HG02623 (cell line): Measurements from ENCODE around the gene KASH5.
"Not testable (repeated sequence)": the region's sequence is repeated elsewhere in the genome, so short reads cannot be mapped to it uniquely, and the experiment has no call there.

Source experiments
- ATAC-seq: cut with Tn5 transposase; IDR thresholded peaks from one replicate; pipeline ENCODE4 v1.9.1; 2021; ENCODE audit warnings: moderate library complexity; ENCODE audit not compliant: unreplicated experiment

KASH5 gene

DNA sequence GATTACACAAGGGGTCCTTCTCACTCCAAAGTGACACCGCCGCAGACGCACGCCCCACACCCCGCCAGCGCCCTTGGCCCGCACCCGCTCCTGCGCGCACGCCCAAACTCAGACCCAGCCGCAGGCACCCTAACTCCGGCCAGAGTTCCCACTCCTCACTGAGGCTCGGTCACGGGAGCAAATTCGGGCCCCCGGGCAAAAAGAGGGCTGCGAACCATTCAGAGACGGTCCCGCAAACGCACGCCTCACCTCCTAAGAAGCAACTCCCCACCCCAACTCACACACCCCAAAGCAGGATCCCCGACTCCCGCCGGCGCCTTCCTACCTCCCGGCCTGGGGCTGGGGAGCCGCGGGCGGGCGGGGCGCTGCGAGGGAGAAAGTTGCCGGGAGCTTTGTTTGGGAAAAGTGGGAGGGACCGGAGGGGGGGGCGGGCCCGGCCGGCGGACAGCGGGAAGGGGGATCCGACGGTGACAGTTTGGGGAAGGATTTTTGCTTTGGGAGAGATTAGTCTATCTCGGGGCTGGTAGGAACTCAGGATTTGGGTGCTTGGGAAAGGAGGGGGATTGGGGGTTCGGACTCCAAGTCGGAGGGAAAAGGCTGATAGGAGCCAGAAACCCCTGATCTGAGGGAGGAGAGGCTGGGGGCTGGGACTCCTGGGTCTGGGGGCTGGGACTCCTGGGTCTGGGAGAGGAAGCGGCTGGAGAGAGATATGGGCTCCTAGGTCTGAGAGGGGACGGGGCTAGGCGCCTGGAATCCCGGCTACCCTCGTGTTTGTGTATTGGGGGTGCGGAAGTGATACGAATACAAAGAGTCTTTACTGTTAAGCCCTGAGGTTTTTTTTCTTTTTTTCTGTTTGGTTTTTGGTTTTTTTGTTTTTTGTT lies 25.8 kb upstream of the KASH5 start, which contains the start of gene TEAD2:
TSS of gene TEAD2 (minus strand) at position 369 of the 881 bp plus-strand sequence. CDS start 2,341 bp downstream, outside the sequence.
- ATAC-seq, result no peak

DNA sequence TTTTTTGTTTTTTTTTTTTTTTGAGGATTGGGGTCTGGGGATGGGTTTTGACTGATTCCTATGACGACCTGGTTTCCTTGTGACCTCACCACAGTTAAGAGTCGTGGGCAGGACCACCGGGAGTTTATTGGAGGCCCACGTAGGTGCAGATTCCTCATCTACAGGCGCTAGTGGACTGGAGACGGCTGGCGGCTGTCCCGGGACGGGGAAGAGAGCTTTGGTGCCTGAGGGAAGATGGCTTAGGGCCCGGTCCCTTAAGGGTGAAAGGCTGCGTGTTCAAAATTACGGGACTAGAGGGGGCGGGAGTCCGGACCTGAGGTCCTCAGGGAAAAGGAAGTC lies 25.2 kb upstream of the KASH5 start:
- ATAC-seq, result no peak

DNA sequence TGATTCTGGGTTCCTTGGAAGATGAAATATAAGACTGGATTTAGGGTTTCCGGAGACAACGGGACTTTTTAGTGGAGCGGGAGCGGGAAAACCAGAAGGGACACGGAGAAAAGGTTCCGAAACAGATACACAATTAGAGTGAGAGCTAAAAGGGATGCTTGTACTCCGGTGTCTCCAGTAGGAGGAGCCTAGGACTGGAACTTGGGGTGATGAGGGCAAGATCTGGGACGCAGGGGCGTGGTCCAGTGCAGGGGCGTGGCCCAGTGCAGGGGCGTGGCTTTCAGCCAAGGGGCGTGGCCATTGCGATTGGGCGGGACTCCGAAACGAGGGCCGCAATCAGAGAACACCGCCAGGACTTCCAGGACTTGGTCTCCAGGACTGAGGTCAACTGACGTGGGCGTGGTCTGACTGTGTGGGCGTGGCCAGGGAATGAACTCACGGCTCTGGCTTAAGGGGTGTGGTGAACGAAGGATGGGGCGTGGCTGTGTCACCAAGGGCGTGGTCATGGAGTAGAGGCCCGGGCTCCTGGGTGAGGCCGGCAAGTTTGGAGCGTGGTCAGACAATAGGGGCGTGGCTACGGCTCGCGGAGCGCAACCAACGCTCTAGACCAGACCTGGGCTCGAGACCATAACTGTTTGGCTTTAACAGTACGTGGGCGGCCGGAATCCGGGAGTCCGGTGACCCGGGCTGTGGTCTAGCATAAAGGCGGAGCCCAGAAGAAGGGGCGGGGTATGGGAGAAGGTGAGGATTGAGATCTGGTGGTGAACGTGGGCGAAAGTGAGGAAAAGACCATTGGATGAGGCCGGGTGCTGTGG lies 24.6 kb upstream of the KASH5 start, which contains the start of gene DKKL1:
TSS of gene DKKL1 (plus strand) at position 610 of the 815 bp plus-strand sequence. CDS start at position 732, 122 bp downstream.
- ATAC-seq, result no peak

DNA sequence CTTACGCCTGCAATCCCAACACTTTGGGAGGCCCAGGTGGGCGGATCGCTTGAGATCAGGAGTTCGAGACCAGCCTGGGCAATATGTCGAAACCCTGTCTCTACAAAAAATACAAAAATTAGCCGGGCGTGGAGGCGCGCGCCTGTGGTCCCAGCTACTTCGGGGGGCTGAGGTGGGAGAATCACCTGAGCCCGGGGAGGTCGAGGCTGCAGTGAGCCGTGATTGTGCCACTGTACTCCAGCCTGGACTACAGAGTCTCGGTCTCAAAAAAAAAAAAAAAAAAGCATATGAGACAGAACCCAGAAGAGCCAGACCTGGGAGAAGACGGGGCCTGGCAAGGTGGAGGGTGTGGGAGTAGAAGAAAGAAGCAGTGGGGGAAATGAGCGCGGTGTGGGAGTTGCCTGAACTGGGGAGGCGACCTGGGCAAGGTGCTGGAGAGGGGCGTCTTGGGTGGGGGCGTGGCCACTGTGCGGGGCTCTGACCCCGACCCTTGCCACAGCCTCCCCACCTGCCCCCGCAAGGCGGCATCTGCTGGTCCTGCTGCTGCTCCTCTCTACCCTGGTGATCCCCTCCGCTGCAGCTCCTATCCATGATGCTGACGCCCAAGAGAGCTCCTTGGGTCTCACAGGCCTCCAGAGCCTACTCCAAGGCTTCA lies 23.8 kb upstream of the KASH5 start:
- ATAC-seq, result no peak

DNA sequence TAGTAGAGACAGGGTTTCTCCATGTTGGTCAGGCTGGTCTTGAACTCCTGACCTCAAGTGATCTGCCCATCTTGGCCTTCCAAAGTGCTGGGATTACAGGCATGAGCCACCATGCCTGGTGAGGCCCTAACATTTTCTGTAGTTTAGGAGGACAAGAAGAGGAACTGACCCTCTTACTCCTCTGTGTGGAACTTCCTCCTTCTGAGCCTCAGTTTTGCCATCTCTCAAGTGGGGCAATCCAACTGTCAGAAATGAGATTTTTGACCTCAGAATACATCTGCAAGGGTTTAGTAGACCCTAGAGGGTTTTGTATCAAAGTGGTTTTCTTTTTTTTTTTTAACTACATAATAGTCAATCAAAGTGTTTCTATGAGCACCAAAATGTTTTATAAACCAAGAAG lies 21.9 kb upstream of the KASH5 start:
- no peak for ATAC-seq

DNA sequence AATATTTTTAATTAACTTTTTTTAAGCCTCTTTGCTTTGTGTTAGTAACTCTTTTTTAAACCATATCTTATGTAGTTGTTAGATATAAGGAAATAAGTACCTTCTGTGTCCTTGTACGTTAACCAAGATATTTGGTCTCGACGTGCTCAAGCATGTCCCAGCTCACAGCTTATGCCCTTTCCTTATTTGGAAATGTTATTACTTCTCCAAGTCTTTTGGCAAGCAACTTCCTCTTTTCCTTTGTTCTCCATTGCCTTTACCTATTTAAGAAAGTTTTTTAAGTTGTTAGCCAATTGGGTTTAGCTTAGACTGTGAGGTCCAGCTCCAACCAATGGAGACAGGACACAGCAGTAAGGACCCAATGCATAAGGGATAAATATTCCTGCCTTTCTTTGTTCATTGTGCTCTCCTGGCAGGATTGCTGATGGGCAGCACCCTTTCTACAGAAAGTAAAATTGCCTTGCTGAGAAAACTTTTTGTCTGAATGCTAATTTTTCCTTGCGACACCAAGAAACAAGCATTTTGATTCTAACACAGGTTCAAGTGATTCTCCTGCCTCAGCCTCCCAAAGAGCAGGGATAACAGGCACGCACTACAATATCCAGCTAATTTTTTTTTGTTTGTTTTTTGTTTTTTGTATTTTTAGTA lies 19.2 kb upstream of the KASH5 start:
- ATAC-seq, result no peak

DNA sequence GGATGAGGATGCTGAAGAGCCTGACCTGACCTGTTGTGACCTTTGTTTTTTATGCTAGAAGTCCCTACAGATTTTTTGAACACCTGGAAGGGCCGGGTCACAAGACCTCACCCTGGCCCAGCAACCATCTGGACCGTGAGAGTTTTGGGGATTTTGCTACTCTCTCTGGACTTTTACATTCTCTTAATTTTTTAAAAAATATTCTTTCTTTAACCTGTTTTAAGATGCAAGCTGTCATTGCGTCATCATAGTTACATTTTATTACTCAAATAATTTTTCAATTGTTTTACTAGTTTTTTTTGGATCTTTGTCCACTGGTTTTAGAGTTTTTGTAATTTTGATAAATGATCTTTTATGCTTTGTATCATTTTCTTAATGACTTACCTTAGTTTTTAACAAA lies 16.9 kb upstream of the KASH5 start:
- no peak for ATAC-seq

DNA sequence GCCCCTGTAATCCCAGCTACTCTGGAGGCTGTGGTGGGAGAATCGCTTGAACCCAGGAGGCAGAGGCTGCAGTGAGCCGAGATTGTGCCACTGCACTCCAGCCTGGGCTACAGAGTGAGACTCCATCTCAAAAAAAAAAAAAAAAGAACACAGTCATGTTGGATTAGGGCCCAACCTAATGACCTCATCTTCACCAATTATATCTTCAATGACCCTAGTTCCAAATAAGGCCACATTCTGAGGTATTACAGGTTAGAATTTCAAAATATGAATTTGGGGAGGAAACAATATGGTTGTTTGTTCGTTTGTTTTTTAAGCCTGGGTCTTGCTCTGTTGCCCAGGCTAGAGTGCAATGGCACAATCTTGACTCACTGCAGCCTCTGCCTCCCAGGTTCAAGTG lies 14.9 kb upstream of the KASH5 start:
- not testable (repeated sequence) for ATAC-seq

DNA sequence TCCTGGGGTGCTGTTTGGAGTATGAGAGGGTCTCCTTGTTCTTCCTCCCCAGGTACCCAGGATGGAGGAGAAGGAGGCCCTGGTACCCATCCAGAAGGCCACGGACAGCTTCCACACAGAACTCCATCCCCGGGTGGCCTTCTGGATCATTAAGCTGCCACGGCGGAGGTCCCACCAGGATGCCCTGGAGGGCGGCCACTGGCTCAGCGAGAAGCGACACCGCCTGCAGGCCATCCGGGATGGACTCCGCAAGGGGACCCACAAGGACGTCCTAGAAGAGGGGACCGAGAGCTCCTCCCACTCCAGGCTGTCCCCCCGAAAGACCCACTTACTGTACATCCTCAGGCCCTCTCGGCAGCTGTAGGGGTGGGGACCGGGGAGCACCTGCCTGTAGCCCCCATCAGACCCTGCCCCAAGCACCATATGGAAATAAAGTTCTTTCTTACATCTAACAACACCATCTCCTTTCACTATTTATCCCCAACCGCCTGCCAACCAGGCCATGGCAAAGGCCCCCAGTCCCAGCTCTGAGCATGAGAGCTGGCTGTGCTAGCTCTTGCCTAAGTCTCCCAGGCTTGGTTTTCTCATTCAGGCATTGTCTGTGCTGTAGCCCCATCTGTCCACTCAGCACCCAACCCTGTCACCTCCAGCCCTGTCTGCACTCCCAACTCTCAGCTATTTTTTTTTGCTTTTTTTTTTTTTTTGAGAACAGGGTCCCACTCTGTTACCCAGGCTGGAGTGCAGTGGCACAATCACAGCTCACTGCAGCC lies 13.2 kb upstream of the KASH5 start:
- no peak for ATAC-seq

DNA sequence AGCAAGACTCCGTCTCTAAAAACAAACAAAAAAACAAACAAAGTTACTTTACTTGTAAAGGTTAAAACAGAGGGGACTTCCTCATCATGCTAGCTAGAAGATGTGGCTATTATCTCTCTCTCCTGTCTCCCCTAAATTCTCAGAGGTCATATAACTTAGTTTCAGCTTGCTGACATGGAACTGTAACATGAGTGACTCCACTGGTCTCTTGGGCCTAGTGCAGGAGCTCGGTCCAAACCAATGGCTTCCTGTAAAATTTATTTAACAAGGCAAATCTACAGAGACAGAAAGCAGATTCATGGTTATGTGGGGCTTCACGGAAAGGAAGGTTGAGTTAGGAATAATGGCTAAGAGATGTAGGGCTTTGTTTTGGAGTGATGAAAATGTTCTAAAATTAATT lies 9.5 kb upstream of the KASH5 start:
- no peak for ATAC-seq

DNA sequence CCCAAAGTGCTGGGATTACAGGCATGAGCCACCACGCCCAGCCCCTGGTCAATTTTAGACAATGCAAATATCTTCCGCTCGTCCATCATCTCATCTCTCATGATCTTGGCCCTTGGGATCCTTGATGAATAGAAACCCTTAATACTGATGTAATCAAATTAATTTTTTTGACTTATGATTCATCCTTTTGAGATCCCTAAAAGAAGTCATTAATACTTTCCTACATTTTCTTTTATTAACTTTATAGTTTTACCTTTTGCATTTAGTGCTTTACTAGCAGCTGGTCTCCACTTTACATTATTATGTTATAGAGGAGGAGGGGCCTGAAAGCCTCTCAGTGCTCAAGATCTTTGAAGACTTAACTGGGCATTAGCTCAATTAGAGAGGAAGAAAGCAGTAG lies 7.7 kb upstream of the KASH5 start:
- no peak for ATAC-seq

DNA sequence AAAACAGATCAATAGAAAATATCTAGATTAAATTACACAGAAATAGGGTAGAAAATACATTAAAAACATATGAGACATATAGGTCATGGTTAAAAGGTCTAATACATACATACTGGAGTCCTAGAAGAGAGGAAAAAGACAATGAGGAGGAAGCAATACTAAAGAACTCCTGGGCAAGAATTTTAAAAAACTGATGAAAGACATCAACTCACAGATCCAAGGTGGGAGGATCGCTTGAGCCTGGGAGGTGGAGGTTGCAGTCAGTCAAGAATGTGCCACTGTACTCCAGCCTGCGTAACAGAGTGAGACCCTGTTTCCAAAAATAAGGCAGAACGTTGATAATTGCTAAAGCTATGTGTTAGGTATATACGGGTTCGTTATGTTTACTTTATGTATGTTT lies 5.4 kb upstream of the KASH5 start:
- ATAC-seq, result no peak

DNA sequence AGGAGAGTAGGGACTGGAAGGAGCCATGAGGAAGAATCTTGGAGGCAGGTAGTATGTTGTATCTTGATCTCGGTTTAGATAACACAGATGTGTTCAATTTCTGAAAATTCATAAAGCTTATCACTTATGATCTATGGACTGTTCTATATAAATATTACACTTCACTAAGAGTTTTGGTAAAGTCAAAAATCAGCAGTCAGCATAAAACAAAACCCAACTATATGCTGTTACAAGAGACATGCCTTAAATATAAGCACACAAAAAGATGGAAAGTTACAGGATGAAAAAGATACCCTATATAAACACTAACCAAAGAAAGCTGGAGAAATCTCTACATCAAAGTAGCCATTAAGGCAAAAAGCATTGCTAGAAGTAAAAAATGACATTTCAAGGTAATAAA lies 4.5 kb upstream of the KASH5 start:
- no peak for ATAC-seq

DNA sequence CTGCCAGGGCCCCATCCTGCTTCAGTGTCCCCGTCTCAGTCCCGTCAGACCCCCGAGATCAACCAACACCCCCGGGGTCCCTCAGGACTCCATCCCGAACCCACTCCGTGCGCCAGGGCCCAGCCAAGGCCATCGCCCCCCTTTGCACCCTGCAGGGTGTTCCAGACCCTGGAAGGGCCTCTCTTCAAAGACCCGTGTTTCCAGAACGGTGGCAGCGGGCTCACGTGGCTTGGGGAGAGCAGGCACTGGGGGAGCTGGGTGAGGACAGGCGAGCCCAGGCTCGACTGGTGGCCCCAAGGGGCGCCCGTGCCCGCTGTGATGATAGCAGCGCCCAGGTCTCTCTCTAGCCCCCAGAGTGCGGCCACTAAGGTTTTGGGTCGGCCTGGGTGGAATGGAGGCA lies 1.4 kb downstream of the KASH5 start:
- no peak for ATAC-seq

DNA sequence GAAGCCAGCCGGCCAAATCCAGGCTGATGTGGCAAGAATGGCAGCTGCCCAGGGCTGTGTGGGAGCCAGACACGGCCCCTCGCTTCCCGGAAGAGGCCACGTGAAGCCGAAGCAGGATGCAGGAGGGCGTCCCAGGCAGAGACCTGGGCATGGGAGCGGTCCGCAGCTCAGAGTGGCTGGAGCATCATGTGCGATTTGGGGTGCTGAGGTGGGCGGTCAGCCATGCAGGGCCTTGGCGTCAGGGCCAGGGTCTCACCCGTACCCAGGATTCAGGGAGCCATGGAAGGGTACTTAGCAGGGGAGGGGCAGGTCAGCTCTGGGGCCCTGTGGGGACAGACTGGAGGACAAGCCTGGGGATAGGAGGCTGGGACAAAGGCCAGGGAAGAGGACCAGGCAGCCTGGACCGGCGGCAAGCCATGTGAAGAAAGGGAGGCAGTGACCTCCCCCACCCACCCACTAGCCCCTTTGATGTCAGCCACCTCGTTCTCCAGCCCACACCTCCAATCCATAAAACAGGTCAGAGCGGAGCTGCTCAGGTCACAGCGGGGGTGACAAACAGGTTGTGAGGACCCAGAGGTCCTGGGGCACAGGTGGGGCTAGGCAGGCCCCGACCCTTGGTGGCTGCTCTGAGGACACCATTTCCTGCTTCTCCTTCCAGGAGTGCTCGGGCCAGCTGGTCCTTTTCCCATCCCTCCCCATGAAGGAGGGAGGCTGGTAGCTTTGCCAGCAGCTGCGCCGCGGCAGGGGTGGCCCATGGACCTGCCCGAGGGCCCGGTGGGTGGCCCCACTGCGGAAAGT lies 2.3 kb downstream of the KASH5 start:
- no peak for ATAC-seq

DNA sequence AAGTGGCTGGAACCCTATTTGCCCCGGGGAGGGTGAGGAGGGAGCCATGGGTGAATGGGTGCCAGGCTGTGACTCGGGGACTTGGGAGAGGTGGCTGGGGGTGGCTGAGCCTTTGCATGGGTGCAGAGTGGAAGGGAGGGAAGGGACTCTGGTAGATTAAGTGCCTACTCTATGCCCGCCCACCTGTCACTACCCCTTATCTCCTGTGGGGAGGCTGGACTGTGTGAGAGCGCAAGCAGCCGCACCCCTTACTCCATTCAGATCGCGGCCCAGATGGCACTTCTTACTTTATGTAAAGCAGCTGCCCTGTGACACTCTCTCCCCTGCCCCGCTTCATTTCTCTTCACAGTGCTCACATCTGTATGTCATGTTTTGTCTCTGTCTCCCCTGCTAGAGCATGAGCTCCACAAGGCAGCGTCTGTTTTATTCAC lies 2.9 kb downstream of the KASH5 start:
- no peak for ATAC-seq

DNA sequence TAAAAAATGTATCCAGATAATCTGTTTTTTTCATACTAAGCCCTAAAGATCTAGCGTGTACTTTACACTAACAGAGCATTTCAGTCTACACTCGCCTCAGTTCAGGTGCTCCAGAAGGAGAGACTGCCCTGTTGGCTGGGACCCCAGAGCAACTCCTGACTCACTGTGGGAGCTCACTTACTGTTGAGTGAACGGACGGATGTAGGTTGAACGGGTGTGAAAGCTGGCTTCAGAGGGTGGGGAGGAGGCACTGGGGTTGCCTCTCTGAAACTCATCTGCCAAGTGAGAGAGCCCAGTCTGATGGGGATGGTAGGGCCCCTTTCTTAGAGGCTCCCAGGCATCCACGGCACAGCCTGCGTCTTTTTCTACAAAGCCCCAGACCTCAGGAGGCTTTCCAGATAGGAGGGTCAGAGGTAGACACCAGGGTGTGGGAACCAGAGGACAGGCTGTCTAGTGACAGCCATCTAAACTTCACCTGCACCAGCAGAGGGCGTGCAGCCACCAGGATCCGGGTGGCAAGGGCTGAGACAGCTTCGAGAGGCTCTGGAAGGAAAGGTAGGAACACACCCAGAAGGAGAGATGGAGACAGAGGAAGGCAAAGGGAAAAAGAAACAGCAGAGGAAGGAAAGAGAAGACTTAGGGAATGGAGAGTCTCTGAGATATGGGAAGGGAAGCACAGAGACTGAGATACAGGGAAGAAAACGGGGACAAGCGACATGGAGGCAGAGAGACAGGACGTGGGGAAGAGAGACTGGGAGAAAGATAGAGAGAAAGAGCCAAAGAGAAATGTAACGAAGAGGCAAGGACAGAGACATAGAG lies 3.7 kb downstream of the KASH5 start:
- ATAC-seq, result no peak

DNA sequence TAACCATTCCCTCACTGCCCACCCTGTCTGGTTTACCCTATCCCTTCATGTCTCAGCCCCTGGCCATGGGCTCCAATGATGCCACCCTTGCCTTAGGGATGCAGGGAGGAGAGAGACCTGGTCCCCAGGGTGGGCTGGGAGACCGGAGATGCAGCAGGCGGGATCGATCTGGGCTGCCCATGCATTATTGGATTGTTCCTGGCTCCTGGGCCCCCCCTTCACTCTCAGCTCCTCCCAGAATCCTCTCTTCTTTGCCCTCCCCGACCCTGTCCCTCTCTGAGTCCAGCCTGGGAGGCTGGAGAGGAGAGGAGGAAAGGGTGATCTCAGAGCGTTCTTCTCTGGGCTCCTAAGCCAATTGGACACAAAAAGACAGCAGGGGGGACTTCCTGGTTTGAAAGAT lies 5.8 kb downstream of the KASH5 start:
- no peak for ATAC-seq
